ENCODE data around the gene PSMD1. TPM values are rescaled to one million over a fixed set of nuclear protein-coding genes. Genes with fewer than 3 reads are reported as not detected.

The PSMD1 gene
- total RNA-seq, 1 experiment from 2014 or later = 133 TPM

DNA sequence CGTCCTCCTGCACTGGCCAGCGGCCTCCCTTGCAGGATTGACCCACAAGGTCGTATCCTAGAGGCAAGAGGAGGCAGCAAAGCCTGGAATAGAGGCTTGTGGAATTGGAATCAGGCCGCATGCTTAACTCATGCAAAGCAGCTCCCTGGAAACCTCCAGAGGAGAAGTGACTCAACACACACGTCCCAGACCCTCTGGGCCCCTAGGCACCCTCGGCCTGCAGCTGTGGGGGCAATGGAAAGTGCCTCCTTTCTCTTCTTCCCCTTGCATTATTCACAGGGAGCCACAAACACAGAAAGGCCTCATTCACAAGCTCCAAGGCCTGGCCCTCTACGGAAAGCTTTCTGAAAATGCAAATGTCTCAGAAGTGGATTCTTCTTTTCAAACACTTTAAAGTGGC, 41.2 kb upstream of the PSMD1 start:
- H2AFZ ChIP-seq (ENCODE audit: low read depth, low read length, poor library complexity, severe bottlenecking) = no peak overlapping the region
- ATAC-seq (no peak), DNase-seq (ENCODE audit: low read depth, low spot score) (no peak)
- peaks cover 0 to 4% of the 10 kb centered on the region in 2 experiments; a peak in 1 of 4 replicates for H3K4me1 ChIP-seq (ENCODE audit: control insufficient read depth in 1 of 2, insufficient read depth in 2 of 2, low read length in 2 of 2)
- BruUV-seq (replicated peaks) = no TSS peak
- H3K4me3 ChIP-seq (replicated peaks in 1 of 2; ENCODE audit: low read depth in 1 of 2, low read length in 2 of 2) = no peak overlapping the region
- ChIA-PET POLR2A (no interaction called here), CTCF (no interaction called here), RAD21 (ENCODE audit: low non-redundant PET in 1 of 2, low total read pairs in 2 of 2, uncharacterized antibody in 2 of 2, unreplicated experiment in 2 of 2) (no interaction called here)
- no peak overlapping the region for H3K9ac ChIP-seq (ENCODE audit: low read length)
- no peaks in the 10 kb centered on the region for H3K27me3 ChIP-seq (ENCODE audit: insufficient read depth, low read length)
- no peak overlapping the region for H3K4me2 ChIP-seq (ENCODE audit: low read length)
- no peaks in the 10 kb centered on the region for H3K9me2 ChIP-seq (ENCODE audit: insufficient read depth)
- no peak overlapping the region for H3K27ac ChIP-seq (ENCODE audit: low read depth, low read length)
- H3K79me2 ChIP-seq (ENCODE audit: insufficient read depth, low read length) = no peaks in the 10 kb centered on the region
- TF ChIP-seq EGR1 (IDR thresholded peaks at IDR 0.05; ENCODE audit: low read depth) (no peak), YY1 (IDR thresholded peaks at IDR 0.05; ENCODE audit: extremely low read depth, insufficient replicate concordance, low read depth, low read length) (no peak), SRF (IDR thresholded peaks at IDR 0.05; ENCODE audit: low read depth) (no peak), EZH2phosphoT487 (IDR thresholded peaks at IDR 0.05; ENCODE audit: borderline replicate concordance) (no peak), POLR2A (IDR thresholded peaks at IDR 0.05; ENCODE audit: borderline replicate concordance, extremely low read depth, insufficient read depth, insufficient read length) (no peak), SP1 (IDR thresholded peaks at IDR 0.05; ENCODE audit: low read depth) (no peak), CBX3 (IDR thresholded peaks at IDR 0.05; ENCODE audit: low read depth) (no peak), SIN3A (IDR thresholded peaks at IDR 0.05; ENCODE audit: low read depth) (no peak), JUND (IDR thresholded peaks at IDR 0.05) (no peak), POLR2AphosphoS5 (IDR thresholded peaks at IDR 0.05; ENCODE audit: low read depth, low read length) (no peak), ZNF274 (IDR thresholded peaks at IDR 0.05; ENCODE audit: low read depth, low read length) (no peak), RAD21 (IDR thresholded peaks at IDR 0.05; ENCODE audit: low read depth) (no peak), CEBPB (IDR thresholded peaks at IDR 0.05; ENCODE audit: low read depth) (no peak), EZH2 (IDR thresholded peaks at IDR 0.05) (no peak)
- TF ChIP-seq, protein P1, sequence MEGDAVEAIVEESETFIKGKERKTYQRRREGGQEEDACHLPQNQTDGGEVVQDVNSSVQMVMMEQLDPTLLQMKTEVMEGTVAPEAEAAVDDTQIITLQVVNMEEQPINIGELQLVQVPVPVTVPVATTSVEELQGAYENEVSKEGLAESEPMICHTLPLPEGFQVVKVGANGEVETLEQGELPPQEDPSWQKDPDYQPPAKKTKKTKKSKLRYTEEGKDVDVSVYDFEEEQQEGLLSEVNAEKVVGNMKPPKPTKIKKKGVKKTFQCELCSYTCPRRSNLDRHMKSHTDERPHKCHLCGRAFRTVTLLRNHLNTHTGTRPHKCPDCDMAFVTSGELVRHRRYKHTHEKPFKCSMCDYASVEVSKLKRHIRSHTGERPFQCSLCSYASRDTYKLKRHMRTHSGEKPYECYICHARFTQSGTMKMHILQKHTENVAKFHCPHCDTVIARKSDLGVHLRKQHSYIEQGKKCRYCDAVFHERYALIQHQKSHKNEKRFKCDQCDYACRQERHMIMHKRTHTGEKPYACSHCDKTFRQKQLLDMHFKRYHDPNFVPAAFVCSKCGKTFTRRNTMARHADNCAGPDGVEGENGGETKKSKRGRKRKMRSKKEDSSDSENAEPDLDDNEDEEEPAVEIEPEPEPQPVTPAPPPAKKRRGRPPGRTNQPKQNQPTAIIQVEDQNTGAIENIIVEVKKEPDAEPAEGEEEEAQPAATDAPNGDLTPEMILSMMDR (IDR thresholded peaks at IDR 0.05 in 2 of 3, conservative IDR thresholded peaks at IDR 0.05 in 1 of 3; ENCODE audit: borderline replicate concordance in 1 of 3, insufficient read depth in 1 of 3, low read depth in 2 of 3, low read length in 2 of 3) = no peak
- TF ChIP-seq, protein P2, sequence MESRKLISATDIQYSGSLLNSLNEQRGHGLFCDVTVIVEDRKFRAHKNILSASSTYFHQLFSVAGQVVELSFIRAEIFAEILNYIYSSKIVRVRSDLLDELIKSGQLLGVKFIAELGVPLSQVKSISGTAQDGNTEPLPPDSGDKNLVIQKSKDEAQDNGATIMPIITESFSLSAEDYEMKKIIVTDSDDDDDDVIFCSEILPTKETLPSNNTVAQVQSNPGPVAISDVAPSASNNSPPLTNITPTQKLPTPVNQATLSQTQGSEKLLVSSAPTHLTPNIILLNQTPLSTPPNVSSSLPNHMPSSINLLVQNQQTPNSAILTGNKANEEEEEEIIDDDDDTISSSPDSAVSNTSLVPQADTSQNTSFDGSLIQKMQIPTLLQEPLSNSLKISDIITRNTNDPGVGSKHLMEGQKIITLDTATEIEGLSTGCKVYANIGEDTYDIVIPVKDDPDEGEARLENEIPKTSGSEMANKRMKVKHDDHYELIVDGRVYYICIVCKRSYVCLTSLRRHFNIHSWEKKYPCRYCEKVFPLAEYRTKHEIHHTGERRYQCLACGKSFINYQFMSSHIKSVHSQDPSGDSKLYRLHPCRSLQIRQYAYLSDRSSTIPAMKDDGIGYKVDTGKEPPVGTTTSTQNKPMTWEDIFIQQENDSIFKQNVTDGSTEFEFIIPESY (IDR thresholded peaks at IDR 0.05; ENCODE audit: extremely low read depth, insufficient replicate concordance, low read length) = no peak
- TF ChIP-seq, protein P3, sequence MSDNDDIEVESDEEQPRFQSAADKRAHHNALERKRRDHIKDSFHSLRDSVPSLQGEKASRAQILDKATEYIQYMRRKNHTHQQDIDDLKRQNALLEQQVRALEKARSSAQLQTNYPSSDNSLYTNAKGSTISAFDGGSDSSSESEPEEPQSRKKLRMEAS (IDR thresholded peaks at IDR 0.05) = no peak
- H4K20me1 ChIP-seq (ENCODE audit: insufficient read depth) = no peaks in the 10 kb centered on the region
- no peaks in the 10 kb centered on the region for H3K9me3 ChIP-seq (ENCODE audit: control insufficient read depth in 1 of 2, insufficient read depth in 1 of 2, low read depth in 1 of 2, low read length in 2 of 2)
- intact Hi-C loops (cut with micrococcal nuclease) = no loop called here
- H3K36me3 ChIP-seq (ENCODE audit: control insufficient read depth in 1 of 2, insufficient read depth in 2 of 2, low read length in 2 of 2) = no peaks in the 10 kb centered on the region
